ENCODE results near the gene BMP7. TPM values are rescaled to one million over a fixed set of nuclear protein-coding genes. Genes with fewer than 3 reads are reported as not detected.

BMP7 gene
- total RNA-seq, 4 donors from 2014 or later, result 0.44 to 0.82 TPM; not detected in 2

DNA sequence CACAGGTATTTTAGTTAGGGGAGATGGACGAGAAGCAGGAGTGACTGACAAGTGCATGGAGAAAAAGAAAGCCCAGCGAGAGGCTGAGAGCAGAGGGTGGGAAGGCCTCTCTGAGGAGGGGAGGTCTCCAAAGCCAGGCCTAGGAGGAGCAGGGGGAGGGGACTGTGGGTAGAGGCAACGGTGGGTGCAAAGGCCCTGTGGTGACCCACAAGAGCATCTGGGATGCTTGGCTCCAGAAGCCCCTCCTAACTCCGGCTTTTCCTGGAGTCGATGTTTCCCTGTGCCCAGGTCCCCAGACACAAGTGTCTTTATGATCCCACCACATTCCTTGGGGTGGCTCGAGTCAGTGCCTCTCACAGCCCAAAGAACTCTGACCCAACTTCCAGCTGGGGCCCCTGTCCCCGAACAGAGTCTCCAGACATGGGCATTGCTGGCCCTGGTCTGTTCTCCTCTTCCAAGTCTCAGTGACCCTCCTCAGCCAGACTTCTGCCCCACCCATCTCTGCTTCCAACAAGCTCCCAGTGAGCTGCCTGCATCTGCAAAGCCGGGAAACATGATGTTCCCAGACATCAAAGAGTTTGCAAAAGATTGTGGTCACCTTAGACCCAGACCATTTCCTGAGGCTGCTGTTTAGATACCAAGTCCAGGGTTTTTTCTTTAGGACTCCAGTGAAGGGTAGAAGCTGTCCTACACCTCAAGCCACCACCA, 11.1 kb upstream of the BMP7 start:
- TF ChIP-seq, protein P1, sequence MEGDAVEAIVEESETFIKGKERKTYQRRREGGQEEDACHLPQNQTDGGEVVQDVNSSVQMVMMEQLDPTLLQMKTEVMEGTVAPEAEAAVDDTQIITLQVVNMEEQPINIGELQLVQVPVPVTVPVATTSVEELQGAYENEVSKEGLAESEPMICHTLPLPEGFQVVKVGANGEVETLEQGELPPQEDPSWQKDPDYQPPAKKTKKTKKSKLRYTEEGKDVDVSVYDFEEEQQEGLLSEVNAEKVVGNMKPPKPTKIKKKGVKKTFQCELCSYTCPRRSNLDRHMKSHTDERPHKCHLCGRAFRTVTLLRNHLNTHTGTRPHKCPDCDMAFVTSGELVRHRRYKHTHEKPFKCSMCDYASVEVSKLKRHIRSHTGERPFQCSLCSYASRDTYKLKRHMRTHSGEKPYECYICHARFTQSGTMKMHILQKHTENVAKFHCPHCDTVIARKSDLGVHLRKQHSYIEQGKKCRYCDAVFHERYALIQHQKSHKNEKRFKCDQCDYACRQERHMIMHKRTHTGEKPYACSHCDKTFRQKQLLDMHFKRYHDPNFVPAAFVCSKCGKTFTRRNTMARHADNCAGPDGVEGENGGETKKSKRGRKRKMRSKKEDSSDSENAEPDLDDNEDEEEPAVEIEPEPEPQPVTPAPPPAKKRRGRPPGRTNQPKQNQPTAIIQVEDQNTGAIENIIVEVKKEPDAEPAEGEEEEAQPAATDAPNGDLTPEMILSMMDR (IDR thresholded peaks at IDR 0.05; ENCODE audit: low read depth), result no peak

GRCh38 chr20:57276221-57276620, 9.8 kb upstream of the BMP7 start:
- TF ChIP-seq, protein P1 (IDR thresholded peaks at IDR 0.05; ENCODE audit: low read depth), result no peak

GRCh38 chr20:57275813-57276212, 9.4 kb upstream of the BMP7 start:
- TF ChIP-seq, protein P1 (IDR thresholded peaks at IDR 0.05; ENCODE audit: low read depth), result peak; percentile 94

DNA sequence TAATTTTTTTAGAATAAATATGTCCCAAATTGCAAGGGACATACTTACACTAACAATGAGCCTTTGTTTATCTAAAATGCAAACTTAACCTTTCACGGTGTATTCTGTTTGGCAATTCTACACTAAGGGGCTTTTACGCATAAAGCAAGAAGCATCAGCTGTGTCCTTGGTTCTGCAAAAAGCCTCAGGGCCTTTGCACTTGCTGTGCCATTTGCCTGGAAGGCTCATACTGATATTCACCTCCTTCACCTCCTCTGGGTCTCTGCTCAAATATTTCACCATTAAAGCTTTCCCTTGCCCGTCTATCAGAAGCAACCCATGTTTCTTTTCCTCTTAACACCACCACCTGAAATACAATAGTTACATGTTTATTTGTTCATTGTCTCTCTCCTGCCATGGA, 8.9 kb upstream of the BMP7 start:
- TF ChIP-seq, protein P1 (IDR thresholded peaks at IDR 0.05; ENCODE audit: low read depth), result no peak

DNA sequence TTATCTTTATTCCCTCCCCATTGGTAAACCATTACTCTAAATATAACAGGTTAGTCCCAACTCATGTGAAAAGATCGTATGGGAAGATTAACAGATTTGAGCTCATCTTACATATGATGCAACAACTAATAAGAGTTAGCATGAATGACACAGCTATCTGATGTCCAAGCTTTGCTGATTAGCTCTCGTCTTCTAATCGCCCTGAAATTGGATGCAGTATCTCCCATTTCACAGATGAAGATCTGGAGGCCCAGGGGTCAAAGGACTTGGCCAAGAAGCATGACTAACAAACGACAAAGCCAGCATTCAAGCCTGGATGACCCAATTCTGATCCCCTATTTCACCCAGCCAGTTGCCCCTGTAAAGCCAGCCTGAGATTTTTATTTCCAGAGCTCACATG, 8.4 kb upstream of the BMP7 start:
- TF ChIP-seq, protein P1 (IDR thresholded peaks at IDR 0.05; ENCODE audit: low read depth), result no peak

DNA sequence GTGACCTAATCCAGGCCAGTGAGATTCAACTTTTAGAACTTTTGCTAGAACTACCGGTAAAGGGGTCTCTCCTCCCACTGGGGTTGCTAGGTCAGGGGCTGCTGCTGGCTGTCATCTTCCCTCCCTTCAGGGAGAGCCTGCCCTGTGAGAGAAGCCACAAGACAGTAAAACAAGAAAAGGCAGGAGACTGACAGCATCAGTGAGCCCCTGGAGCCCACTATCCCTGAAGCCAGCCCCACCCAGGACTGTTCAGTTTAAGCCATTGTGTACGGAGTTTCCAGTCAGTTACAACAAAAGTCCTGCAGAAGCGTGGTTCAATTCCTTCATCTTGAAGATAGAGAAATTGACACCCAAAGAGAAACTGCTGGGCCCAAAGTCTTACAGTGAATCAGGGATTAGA, 7.9 kb upstream of the BMP7 start:
- TF ChIP-seq, protein P1 (IDR thresholded peaks at IDR 0.05; ENCODE audit: low read depth), result no peak

GRCh38 chr20:57272883-57273535, 6.6 kb upstream of the BMP7 start:
- TF ChIP-seq, protein P1 (IDR thresholded peaks at IDR 0.05; ENCODE audit: low read depth), result no peak
